GM23248 (cell line): Measurements from ENCODE around the gene ATP6AP2.

Experiments used
- EZH2 ChIP-seq: fragments of 200-600 bp; sonication (generic); IDR thresholded peaks from 2 replicates; pipeline ENCODE4 v1.6.1; 2018; ENCODE audit warnings: antibody characterized with exemption, mild to moderate bottlenecking; ENCODE audit not compliant: insufficient read depth, poor library complexity, severe bottlenecking
- EZH2phosphoT487 ChIP-seq: fragments of 200-600 bp; sonication (generic); IDR thresholded peaks from 2 replicates; pipeline ENCODE4 v1.6.1; 2018; ENCODE audit warnings: antibody characterized with exemption, moderate library complexity, mild to moderate bottlenecking, low read depth; ENCODE audit not compliant: insufficient read depth

DNA sequence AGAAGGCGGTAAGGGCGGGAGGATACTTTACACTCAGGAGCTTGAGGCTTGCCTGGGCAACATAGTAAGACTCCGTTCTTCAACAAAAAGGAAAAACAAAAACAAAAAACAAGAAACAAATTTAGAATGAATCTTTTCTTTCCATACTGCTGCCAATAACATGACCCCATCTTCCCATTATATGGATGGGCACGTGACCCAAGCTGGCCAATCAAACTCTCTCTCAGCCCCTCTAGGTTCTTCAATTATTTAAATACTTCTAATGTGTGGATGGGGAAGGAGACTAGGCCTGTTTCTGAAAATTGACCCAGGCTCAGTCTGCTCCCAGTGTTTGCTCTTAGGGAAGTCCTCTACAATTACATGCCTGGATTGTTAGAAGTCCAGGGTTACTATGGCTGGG is 22.2 kb upstream of the ATP6AP2 start:
- TF ChIP-seq EZH2 (no peak), EZH2phosphoT487 (no peak)
